ENCODE results near the gene SMCO4. TPM values are rescaled to one million over a fixed set of nuclear protein-coding genes. Genes with fewer than 3 reads are reported as not detected.

SMCO4 gene
- total RNA-seq, 4 donors from 2014 or later: 7.1 to 28.2 (median 13.0) TPM

DNA sequence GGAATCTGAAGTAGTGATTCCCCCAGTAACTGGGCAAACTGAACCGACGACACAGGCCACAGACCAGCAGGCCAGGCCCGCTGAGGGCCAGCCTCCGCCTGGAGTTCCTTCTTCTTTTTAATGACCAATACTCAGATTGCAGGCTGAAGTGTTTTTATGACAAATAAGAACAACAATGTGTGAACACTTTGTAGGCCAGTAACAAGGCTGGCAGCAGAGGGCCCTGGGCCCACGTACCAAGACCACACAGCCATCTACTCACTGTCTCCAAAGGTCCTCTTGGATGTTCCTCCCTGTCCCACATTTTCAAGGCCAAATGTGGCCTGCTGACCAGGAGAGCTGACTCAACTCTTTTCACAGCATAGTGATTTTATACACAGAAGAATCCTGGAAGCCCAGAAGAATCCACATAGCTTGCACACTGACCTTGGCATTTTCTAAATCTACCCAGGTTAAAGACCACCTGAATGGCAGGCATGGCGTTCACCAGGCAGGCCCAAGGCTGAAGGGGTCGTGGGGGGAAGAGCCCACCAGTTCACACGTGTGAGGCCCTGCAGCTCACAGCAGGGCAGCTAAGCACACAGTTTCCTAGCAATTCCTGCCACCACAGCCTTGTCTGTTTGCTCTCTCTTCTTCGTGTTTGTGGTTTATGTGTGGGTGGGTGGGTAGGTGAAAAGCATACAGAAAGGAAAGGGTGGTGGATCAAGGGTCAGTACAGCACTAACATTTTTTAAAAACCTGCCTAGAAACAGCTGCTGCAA lies 13.3 kb downstream of the SMCO4 start:
- no peaks in the 10 kb centered on the region for H3K27me3 ChIP-seq
- peak overlapping the region; percentile 45 to 84 (median 72) for H3K27ac ChIP-seq
- 41 to 57% methylated on average over 8 to 9 of the region's 9 CpGs for WGBS, 2 donors
- peaks cover 10 to 51% (median 26%) of the 10 kb centered on the region in 3 donors for H3K4me1 ChIP-seq
- intact Hi-C loops (cut with DNase I): no loop called here
- no peaks in the 10 kb centered on the region for H3K9me3 ChIP-seq
- TF ChIP-seq, protein P1, sequence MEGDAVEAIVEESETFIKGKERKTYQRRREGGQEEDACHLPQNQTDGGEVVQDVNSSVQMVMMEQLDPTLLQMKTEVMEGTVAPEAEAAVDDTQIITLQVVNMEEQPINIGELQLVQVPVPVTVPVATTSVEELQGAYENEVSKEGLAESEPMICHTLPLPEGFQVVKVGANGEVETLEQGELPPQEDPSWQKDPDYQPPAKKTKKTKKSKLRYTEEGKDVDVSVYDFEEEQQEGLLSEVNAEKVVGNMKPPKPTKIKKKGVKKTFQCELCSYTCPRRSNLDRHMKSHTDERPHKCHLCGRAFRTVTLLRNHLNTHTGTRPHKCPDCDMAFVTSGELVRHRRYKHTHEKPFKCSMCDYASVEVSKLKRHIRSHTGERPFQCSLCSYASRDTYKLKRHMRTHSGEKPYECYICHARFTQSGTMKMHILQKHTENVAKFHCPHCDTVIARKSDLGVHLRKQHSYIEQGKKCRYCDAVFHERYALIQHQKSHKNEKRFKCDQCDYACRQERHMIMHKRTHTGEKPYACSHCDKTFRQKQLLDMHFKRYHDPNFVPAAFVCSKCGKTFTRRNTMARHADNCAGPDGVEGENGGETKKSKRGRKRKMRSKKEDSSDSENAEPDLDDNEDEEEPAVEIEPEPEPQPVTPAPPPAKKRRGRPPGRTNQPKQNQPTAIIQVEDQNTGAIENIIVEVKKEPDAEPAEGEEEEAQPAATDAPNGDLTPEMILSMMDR (IDR thresholded peaks at IDR 0.05): no peak
- no peak for TF ChIP-seq POLR2A (IDR thresholded peaks at IDR 0.05)
- H3K36me3 ChIP-seq: no peaks in the 10 kb centered on the region
- no peak for DNase-seq
- no peak overlapping the region for H3K4me3 ChIP-seq

DNA sequence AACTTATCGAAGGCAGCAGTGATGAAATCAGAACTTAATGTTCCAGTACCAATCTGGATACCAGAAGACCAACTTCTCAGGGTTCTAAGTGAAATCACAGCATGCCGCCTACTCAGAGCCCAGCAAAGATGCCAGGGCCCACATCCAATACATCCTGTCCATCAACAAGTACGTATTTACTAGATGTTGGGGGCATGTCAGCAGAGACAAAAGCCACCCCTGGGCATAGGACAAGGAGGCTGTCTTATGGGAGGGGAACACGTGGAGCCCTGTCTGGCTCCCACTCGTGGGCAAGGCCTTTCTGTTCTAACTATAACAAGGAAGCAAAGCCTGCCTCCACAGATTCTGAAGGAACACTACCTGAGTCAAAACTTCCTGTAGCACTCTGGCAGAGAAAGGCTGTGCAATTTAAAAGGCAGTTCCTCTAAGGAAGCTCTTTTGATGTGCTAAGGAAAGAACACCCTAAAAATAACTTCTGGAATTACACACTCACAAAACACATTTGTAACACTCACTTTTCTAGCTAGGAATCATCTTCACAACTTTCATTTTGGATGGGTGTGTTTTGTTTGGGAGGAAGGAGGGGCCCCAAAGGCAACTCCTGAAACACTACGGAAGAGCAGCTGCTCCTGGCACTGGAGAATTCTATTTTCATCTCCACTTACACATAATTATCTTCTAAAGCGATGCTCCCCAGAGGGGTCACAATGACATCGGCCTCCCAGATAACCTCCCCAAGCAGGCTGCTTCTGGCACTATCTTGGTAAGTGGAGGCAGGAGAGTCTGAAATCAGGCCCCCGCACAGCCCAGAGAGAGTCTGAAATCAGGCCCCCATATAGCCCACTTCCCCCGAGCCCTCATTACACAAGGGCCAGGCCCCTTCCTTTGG lies 14.2 kb downstream of the SMCO4 start:
- Histone ChIP-seq H3K27me3 (no peaks in the 10 kb centered on the region), H3K4me1 (peaks cover 10 to 53% (median 26%) of the 10 kb centered on the region in 3 donors), H3K4me3 (no peak overlapping the region), H3K36me3 (no peaks in the 10 kb centered on the region), H3K9me3 (no peaks in the 10 kb centered on the region), H3K27ac (peak overlapping the region; percentile 39 to 84 (median 72))
- TF ChIP-seq POLR2A (IDR thresholded peaks at IDR 0.05): no peak
- TF ChIP-seq, protein P1 (IDR thresholded peaks at IDR 0.05): no peak
- intact Hi-C loops (cut with DNase I): no loop called here
- DNase-seq: no peak
- 57 to 67% methylated on average over 5 to 7 of the region's 10 CpGs for WGBS, 2 donors

DNA sequence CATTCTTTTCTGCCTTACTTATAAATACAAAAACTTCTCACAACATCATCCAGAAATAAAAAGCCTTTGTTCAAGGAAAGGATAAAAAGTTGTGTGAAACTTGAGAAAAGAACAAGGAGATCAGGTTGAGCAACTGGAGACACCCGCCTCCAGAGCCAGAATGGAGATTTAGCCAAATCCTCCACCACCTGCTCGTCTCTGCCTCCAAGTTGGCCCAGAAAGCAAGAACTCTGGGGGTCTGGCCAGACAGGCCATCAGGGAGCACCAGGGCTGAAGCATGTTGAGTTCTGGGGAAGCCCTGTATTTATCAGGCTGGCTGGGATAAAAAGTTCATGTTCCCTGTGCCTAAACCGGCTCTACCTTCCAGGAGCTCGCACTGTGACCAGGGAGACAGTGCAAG lies 14.9 kb downstream of the SMCO4 start:
- no peaks in the 10 kb centered on the region for H3K27me3 ChIP-seq

DNA sequence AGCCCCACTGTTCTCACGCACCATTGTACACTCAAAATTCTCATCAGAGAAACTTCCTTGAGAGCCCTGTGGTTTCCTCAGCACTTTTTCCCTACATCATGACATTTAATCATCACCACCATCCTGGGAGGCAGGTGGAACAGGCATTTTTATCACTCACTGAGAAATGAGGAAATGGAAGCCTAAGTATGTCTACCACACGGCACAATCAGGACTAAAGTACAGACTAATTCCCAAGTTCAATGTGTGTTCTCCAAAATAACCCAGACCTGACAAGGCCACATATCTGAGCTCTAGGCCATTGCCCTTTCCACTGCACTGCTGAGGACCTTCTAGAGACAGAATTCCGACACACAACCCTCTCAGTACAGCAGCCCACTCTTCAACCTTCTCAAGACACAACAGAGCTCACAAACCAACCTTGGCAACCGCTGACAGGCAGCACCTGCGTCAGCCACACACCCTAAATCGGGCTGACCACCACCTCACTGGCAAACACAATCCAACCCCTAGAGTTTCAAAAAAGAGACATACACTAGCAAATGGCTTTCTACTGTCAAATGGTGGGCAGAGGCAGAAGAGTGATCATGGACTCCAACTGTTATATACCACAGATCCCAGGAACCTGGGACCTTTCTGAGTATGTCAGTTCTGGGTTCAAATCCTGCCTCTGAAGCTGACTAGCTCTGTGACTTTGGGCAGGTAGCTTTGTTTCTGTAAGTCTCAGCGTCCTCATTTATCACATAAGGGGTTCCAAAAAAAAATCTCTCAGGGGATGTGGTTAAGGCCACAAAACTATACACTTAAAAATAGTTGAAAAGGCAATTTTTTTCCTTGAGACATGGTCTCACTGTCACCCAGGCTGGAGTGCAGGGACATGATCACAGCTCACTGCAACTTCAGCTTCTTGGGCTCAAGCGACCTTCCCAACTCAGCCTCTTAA lies 16.3 kb downstream of the SMCO4 start:
- intact Hi-C loops (cut with DNase I): no loop called here
- peaks cover 10 to 53% (median 26%) of the 10 kb centered on the region in 3 donors for H3K4me1 ChIP-seq
- no peaks in the 10 kb centered on the region for H3K27me3 ChIP-seq
- H3K36me3 ChIP-seq: no peaks in the 10 kb centered on the region
- no peak overlapping the region for H3K27ac ChIP-seq
- no peak for DNase-seq
- no peaks in the 10 kb centered on the region for H3K9me3 ChIP-seq
- no peak for TF ChIP-seq POLR2A (IDR thresholded peaks at IDR 0.05)
- TF ChIP-seq, protein P1 (IDR thresholded peaks at IDR 0.05): no peak
- 82 to 88% methylated on average over 6 to 8 of the region's 8 CpGs for WGBS, 2 donors
- H3K4me3 ChIP-seq: no peak overlapping the region

More for the DNA sequence above, 14.9 kb downstream of the SMCO4 start:
- peak overlapping the region; percentile 39 to 84 (median 72) for H3K27ac ChIP-seq
- peaks cover 10 to 53% (median 26%) of the 10 kb centered on the region in 3 donors for H3K4me1 ChIP-seq
- intact Hi-C loops (cut with DNase I): no loop called here
- no peaks in the 10 kb centered on the region for H3K9me3 ChIP-seq
- H3K36me3 ChIP-seq: no peaks in the 10 kb centered on the region
- DNase-seq: no peak
- WGBS, 2 donors: 63 to 69% methylated on average over 4 of the region's 4 CpGs
- TF ChIP-seq, protein P1 (IDR thresholded peaks at IDR 0.05): no peak
- no peak for TF ChIP-seq POLR2A (IDR thresholded peaks at IDR 0.05)
- no peak overlapping the region for H3K4me3 ChIP-seq

Measured in esophagus squamous epithelium (tissue), 5 donors.